Stimulated activated naive CD4-positive, alpha-beta T cell treated with Interleukin-2 at 50 U/mL for 16 hours (primary cell): ENCODE measurements around the gene MIOS.

Source experiments
- DNase-seq: peaks from one replicate; lab custom pipeline; 2025; lab: John Stamatoyannopoulos, UW

Gene MIOS

DNA sequence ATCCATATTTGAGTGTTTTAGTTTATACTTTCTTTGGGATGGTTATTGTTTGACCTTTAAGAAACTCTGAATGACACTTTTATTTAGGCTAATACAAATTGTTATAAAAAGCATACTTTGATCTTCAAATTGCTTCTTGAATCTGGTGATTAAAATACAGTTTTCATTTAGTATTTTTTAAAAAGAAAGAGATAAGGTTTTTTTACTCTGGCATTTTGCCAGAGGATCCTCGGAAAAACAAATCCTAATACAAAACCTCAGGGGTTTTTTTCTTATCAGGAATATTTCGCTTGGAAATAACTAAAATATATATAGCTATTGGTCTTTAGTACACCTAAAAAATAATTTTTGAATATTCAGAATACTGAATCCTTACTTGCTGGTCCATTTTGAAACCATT, 17.0 kb downstream of the MIOS start:
- DNase-seq = no peak

- DNase-seq = no peak
Measured at GRCh38 chr7:7584653-7585052, 18.0 kb downstream of the MIOS start.

GRCh38 chr7:7585241-7585928, 18.7 kb downstream of the MIOS start:
- DNase-seq = no peak

DNA sequence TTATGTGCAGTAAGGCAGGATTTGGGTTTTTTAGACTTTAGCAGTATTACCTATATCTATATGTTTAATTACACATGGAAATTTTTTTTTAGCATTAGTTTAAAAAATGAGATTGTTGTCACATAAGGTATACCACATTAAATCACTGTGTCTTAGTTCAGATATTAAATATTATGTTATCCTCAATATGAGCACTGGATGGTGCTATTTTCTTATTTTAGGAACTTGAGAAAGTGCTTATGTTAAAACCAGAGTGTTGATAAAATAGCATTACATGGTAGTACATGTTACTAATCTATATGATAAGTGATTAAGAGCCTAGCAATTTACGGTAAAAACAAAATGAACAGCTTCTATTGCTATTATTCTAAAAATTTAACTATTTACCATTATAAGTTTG, 28.8 kb downstream of the MIOS start:
- DNase-seq = no peak

- DNase-seq = no peak
Measured at GRCh38 chr7:7596176-7596575, 29.5 kb downstream of the MIOS start.

DNA sequence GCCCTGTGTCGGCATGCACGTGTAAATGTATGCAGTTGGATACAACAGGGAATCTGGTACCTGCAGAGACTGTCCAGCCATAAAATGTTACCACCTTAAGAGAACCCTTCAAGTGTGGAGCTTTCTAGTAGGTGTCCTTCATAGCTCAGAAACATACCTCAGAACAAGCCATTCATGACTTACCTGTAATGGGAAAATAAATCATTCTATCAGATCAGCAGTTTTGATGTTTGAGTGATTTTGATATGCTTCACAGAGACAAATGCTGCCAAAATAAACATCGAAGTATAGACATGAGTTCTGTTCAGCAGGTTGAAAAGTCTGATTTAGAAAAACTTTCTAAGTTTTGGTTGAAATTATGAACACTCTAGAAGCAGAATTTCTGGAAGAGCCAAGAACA, 40.3 kb downstream of the MIOS start:
- no peak for DNase-seq

DNA sequence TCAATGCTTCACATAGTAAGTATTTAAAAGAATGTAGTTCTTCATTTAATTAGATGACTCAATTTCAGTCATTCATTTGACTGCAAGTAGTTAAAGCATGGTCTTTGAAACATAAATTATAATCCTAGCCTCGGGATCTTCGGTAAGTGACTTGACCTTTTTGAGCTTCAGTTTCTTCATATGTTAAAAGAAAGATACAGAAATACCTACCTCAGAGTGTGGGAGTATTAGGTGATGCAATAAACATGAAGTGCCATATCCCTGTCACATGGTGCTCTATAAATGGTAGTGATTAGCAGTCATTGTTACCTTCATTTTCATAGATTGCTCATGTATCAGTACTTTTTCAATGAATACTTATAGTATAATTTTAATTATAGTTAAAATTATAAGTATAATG, 42.6 kb downstream of the MIOS start:
- no peak for DNase-seq

DNA sequence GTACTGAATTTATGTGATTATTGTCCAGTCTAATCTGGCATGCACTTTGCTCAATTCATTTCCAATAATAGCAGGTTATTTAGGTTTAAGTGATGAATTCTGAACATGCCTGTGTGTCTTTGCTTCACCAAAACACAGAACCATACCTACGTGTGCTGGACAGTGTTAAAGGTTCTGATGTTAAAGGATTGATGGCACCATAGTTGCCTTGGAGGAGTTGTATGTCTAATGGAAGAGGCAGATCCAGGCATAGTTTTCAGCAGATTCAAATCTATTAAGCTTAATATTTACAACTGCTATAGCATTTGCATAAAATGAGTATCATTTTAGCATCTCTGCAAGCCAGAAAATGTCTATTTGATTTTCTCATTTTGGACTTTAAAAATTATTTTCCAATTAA, 45.8 kb downstream of the MIOS start:
- DNase-seq = no peak

- no peak for DNase-seq
Measured at GRCh38 chr7:7613210-7613609, 46.5 kb downstream of the MIOS start.

DNA sequence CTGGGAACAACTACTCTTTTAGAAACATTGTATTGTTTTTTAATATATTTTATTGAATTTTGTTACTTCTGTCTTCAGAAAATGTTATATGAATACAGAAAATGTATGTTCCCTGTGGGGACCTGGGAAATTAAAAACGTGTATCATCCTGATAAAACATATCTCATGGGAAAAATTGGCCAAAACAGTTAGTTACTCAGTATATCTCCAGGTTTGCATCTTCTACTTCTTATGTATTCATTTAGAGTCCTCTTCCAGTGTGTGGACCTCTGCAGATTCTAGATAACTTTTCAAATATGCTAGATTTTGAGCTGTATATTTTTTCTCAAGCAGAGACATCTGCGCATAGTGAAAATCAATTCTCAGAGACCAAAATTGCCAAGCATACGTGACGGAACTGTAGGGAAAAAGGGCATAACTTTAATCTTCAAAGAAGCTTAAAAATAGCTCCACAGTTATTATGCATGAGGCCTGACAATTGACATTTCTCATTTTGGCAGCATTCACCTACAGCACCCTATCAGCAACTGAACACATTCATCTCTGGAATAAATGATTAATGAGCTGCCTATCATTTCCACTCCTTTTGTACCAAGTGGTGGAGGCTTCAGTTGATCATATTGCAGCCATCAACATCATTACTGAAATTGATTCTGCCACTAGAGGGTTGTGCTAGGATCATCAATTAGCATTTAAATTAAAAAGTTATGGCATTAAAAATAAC, 47.5 kb downstream of the MIOS start:
- DNase-seq = no peak

DNA sequence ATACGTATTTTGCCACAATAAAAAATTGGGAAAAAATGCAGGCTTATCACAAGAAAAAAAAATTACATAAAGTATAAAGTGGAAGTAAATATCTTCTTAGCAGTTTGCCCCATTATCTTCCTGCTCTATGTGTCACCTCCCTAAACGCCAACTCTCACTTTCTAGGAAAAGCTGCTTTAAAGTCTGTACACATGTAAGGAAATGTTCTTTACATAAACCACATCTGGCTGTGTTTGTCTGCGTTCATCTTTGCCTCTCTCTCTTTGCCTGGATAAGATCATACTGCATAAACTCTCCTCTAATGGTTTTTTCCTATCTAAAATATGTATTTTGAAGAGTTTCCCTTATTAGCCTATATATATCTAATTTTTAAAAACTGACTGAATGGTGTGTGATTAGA, 50.9 kb downstream of the MIOS start:
- DNase-seq = no peak

GRCh38 chr7:7618410-7618809, 51.7 kb downstream of the MIOS start:
- no peak for DNase-seq

DNA sequence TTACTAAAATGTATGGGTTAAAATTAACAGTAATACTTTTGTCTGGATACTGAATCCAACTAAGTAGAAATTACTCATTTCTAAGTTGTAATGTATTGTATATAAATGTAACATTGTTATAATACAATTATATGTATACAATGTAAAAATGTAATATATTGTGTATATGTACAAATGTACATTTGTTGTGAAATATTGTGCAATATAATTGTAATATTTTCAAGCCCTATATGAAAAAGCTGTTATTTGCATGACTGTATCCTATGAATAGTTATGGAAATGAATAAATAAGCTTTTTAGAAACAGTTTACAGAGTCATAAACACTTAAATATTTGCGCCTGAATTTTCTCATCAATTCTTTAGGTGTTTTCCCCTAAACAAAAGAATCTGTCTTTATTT, 53.6 kb downstream of the MIOS start:
- DNase-seq = no peak

DNA sequence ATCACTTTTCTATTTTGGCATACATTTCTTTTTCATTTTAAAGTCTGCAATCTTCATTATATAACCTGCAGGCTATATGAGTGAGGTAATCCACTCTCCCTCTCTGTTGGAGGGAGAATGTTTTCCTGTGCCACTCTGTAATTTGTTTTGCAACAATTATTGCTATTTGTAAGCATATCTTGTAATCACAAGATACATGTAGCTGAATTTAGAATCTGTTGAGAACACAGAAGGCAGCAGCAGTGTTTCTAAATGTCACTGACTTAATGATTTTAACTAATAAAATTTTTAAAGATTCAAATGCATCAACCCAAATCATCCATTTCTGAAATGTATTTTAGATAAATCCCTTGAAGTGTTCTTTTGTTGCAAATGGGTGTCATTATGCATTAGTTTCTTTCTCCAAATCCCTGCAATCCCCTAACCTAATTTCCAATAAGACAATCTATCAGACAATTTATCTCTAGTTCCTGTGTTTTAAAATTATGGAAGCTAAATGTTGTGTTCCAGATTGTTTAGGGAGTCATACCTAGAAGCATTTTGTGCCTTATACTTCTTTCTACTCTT, 54.0 kb downstream of the MIOS start:
- no peak for DNase-seq

- no peak for DNase-seq
Measured at GRCh38 chr7:7628476-7628875, 61.8 kb downstream of the MIOS start.

DNA sequence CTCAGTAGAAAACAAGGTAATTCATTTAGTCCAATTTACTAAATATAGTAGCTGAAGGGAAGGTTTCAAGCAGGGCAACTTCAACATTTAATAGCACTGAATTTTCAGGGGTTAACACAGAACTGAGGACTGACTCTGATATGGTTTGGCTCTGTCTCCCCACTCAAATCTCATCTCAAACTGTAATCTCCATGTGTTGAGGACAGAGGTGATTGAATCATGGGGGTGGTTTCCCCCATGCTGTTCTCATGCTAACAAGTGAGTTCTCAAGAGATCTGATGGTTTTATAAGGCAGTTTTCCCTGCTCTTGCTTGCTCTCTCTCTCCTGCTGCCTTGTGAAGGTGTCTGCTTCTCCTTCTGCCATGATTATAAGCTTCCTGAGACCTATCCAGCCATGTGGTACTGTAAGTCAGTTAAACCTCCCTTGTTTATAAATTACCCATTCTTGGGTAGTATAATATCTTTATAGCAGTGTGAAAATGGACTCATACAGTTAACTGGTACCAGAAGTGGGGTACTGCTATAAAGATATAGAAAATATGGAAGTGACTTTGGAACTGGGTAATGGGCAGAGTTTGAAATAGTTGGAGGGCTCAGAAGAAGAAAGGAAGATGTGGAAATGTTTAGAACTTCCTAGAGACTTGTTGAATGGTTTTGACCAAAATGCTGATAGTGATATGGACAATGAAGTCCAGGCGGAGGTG, 64.1 kb downstream of the MIOS start:
- no peak for DNase-seq

- no peak for DNase-seq
Measured at GRCh38 chr7:7639421-7639820, 72.7 kb downstream of the MIOS start.

- peak; percentile 54 for DNase-seq
Measured at GRCh38 chr7:7639847-7640220, 73.2 kb downstream of the MIOS start.

DNA sequence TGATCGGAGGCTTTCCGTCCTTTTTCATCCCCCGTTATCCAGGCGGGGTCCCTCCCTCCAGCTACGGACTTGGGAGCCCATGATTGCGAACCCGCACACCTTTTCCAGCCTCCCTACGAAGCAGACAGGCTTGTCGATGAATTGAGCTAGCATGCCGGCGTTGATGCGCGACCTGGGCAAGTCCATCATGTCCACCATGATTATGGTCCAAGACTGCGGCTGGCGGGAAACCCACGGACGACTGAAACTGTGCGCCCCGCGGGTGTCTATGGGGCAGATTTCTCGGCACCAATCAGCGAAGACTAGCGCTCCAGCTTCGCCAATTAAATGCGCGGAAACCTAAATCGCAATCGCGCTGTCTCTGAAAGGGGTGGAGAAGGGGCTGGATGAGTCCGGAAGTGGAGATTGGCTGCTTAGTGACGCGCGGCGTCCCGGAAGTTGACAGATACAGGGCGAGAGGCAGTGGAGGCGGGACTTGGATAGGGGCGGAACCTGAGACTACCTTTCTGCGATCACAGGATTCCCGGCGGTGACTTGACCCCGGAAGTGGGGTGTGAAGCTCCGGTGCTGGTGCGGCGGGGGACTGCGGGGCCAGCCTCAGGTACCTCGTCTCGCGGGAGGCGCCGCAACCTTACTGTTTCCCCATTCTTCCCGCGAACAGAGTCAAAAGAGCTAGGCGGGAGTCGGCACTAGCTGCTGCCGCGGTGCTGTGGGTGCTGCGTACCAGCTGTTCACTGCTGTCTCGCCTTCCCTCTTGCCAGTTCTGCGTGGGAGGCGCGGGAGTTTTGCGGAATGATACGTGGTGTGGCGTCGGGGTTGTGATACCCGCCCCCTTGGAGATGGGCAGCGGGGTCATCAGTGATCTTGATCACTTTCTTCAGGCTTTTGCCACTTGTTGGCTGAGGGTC, 73.8 kb downstream of the MIOS start, which contains the start of gene UMAD1:
Gene UMAD1, plus strand, starts transcription at position 532 of the 908 bp plus-strand sequence. CDS start 32,620 bp downstream, outside the sequence.
- DNase-seq = peak; percentile 99

DNA sequence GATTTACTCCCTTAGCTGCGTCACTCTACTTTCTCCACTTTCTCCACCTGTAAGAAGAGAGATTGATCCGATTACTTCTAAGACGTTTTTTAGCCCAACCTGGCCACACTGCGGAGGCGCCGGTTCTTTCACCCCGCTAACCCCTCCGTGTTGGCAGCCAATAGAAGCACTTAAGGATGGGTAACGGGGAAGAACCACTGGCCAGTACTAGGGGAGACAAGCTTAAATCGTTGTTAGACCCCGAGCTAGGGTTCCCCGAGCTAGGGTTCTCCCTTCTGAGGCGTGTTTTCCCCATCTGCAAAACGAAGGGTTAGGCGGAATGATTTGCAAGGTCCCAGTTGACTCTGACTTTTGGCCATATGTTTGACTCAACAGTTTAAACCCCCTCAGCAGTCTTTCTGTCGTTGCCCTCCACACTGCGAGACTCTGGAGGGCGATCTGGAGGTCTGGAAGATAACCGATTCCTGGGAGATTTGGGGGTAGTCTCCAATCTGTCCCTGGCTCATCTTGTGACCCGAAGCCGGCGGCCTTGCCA, 74.5 kb downstream of the MIOS start:
- no peak for DNase-seq

- no peak for DNase-seq
Measured at GRCh38 chr7:7642081-7642480, 75.4 kb downstream of the MIOS start.
